C4-2B (cell line): Measurements from ENCODE around the gene PIGU.

Source experiments
- H3K27ac ChIP-seq: fragments of 450-650 bp; 2 replicates; pipeline ENCODE4 v1.5.1; 2017
- CTCF ChIP-seq: fragments of 450-650 bp; conservative IDR thresholded peaks from 2 replicates; pipeline ENCODE4 v1.5.1; 2017; ENCODE audit warnings: mild to moderate bottlenecking
- ZFX ChIP-seq: fragments of 450-650 bp; IDR thresholded peaks from 2 replicates; pipeline ENCODE4 v1.6.1; 2017

The PIGU gene

GRCh38 chr20:34564833-34565232 is 112.1 kb downstream of the PIGU start:
- TF ChIP-seq ZFX: no peak
- no peak overlapping the region for H3K27ac ChIP-seq

- no peak overlapping the region for H3K27ac ChIP-seq
- TF ChIP-seq ZFX: no peak
- TF ChIP-seq CTCF: no peak; the same call in 1 of the 2 replicates
Observed at GRCh38 chr20:34562641-34563040, 114.3 kb downstream of the PIGU start.

DNA sequence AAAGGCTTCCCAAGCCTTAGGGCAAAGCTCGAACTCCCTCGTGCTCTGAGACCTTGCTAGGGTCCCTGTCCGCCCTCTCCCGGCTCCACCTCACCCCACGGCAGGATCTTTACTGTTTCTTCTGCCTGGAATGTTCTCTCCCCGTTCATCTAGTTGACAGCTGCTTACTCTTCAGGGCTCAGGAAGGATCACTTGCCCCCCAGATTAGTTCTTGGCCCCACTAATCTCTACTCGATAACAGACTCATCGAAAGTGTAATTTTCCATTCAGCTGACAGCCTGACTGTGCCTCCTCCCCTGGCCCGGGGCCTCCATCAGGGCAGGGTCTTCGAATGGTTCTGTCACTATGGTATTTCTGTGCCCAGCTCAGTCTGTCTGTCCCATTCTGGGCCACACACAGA is 115.2 kb downstream of the PIGU start:
- H3K27ac ChIP-seq: no peak overlapping the region
- TF ChIP-seq ZFX (no peak), CTCF (no peak)

- H3K27ac ChIP-seq: no peak overlapping the region
- no peak for TF ChIP-seq CTCF
- no peak for TF ChIP-seq ZFX
Observed at GRCh38 chr20:34560614-34561013, 116.3 kb downstream of the PIGU start.

GRCh38 chr20:34560141-34560523 is 116.8 kb downstream of the PIGU start:
- no peak overlapping the region for H3K27ac ChIP-seq
- no peak for TF ChIP-seq ZFX

GRCh38 chr20:34559311-34560140 is 117.4 kb downstream of the PIGU start:
- H3K27ac ChIP-seq: no peak overlapping the region
- no peak for TF ChIP-seq CTCF
- no peak for TF ChIP-seq ZFX

GRCh38 chr20:34558320-34559218 is 118.3 kb downstream of the PIGU start, which contains the start of gene MAP1LC3A:
MAP1LC3A (plus strand) TSS chr20:34558718; CDS start chr20:34558869, 151 bp downstream.
- H3K27ac ChIP-seq: no peak within 1 kb of the TSS
- TF ChIP-seq CTCF: no peak
- TF ChIP-seq ZFX: no peak

GRCh38 chr20:34557936-34558319 is 119.0 kb downstream of the PIGU start:
- no peak overlapping the region for H3K27ac ChIP-seq
- no peak for TF ChIP-seq CTCF
- TF ChIP-seq ZFX: no peak
